ENCODE data around the gene TNFRSF13B.

DNA sequence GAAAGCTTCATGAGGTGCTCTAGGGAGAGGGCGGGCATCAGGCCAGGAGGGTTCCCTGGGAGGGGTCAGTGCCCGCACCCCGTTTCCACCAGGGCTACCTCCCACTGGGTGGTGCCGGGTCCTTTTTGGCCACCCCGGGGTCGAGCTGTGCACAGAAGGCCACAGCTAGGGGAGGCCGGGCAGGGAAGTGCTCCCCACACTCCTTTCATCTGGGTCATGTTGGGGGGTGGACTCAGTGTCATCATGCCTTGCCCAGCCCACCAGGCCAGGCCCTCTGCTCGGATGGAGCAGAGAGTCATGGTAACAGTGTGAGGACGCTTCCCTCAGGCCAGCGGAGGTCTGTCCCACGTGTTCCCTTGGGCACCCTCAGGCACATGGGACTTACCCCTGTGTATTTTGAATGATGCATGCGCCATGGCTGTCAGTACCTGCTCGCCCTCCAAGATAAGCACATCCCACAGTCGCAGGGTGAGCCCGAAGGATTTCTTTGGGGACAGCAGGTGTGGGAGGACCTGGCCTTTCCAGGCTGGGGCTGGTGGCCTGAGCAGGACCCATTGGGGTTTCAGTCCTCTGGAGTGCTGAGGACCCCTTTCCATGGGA is 46.4 kb downstream of the TNFRSF13B start:
- TF ChIP-seq, protein P1, sequence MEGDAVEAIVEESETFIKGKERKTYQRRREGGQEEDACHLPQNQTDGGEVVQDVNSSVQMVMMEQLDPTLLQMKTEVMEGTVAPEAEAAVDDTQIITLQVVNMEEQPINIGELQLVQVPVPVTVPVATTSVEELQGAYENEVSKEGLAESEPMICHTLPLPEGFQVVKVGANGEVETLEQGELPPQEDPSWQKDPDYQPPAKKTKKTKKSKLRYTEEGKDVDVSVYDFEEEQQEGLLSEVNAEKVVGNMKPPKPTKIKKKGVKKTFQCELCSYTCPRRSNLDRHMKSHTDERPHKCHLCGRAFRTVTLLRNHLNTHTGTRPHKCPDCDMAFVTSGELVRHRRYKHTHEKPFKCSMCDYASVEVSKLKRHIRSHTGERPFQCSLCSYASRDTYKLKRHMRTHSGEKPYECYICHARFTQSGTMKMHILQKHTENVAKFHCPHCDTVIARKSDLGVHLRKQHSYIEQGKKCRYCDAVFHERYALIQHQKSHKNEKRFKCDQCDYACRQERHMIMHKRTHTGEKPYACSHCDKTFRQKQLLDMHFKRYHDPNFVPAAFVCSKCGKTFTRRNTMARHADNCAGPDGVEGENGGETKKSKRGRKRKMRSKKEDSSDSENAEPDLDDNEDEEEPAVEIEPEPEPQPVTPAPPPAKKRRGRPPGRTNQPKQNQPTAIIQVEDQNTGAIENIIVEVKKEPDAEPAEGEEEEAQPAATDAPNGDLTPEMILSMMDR (conservative IDR thresholded peaks at IDR 0.05 in 1 of 2, IDR thresholded peaks at IDR 0.05 in 1 of 2; ENCODE audit: low read depth in 1 of 2, low read length in 2 of 2) = no peak
- no peak for TF ChIP-seq EZH2 (IDR thresholded peaks at IDR 0.05; ENCODE audit: low read length, missing control alignments)
